ENCODE measurements around the gene MARK2.

- TF ChIP-seq, protein P1, sequence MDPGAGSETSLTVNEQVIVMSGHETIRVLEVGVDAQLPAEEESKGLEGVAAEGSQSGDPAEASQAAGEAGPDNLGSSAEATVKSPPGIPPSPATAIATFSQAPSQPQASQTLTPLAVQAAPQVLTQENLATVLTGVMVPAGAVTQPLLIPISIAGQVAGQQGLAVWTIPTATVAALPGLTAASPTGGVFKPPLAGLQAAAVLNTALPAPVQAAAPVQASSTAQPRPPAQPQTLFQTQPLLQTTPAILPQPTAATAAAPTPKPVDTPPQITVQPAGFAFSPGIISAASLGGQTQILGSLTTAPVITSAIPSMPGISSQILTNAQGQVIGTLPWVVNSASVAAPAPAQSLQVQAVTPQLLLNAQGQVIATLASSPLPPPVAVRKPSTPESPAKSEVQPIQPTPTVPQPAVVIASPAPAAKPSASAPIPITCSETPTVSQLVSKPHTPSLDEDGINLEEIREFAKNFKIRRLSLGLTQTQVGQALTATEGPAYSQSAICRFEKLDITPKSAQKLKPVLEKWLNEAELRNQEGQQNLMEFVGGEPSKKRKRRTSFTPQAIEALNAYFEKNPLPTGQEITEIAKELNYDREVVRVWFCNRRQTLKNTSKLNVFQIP (CRISPR knock-in tag; IDR thresholded peaks at IDR 0.05; ENCODE audit: borderline replicate concordance, low read depth) = no peak
- TF ChIP-seq RARB (CRISPR knock-in tag; IDR thresholded peaks at IDR 0.05) (no peak), ZC3H10 (CRISPR knock-in tag; IDR thresholded peaks at IDR 0.05) (no peak), BACH2 (CRISPR knock-in tag; IDR thresholded peaks at IDR 0.05; ENCODE audit: borderline replicate concordance) (no peak), PATZ1 (CRISPR knock-in tag; IDR thresholded peaks at IDR 0.05; ENCODE audit: borderline replicate concordance) (no peak), TOX (CRISPR knock-in tag; IDR thresholded peaks at IDR 0.05; ENCODE audit: borderline replicate concordance) (no peak), ZNF565 (CRISPR knock-in tag; conservative IDR thresholded peaks at IDR 0.05; ENCODE audit: low read depth) (no peak), TCF4 (CRISPR knock-in tag; IDR thresholded peaks at IDR 0.05; ENCODE audit: borderline replicate concordance) (no peak)
- TF ChIP-seq, protein P2, sequence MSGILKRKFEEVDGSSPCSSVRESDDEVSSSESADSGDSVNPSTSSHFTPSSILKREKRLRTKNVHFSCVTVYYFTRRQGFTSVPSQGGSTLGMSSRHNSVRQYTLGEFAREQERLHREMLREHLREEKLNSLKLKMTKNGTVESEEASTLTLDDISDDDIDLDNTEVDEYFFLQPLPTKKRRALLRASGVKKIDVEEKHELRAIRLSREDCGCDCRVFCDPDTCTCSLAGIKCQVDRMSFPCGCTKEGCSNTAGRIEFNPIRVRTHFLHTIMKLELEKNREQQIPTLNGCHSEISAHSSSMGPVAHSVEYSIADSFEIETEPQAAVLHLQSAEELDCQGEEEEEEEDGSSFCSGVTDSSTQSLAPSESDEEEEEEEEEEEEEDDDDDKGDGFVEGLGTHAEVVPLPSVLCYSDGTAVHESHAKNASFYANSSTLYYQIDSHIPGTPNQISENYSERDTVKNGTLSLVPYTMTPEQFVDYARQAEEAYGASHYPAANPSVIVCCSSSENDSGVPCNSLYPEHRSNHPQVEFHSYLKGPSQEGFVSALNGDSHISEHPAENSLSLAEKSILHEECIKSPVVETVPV (CRISPR knock-in tag; IDR thresholded peaks at IDR 0.05) = no peak
Observed at GRCh38 chr11:63800921-63801320, 38.0 kb upstream of the MARK2 start.
